Measurements from ENCODE around the gene ATG7. TPM values are rescaled to one million over a fixed set of nuclear protein-coding genes. Genes with fewer than 3 reads are reported as not detected.
"Not testable (repeated sequence)": the region's sequence is repeated elsewhere in the genome, so short reads cannot be mapped to it uniquely, and the experiment has no call there.

ATG7 gene
- total and polyA plus RNA-seq, 2 experiments from 2014 or later = 22.2 to 22.9 TPM

DNA sequence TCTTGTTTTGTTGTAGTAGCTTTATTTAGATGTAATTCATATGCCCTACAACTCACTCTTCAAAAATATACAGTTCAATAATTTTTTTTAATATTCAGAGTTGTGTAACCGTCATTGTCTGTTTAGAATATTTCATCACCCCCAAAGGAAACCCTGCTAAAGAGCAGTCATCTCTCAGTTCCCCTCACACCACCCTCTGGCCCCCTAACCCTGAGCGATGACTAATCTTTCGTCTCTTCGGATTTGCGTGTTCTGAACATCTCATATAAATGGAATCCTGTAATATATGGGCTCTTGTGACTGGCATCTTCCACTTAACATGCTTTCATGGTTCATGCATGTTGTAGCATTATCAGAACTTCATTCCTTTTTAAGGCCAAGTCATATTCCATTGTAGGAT, 183.8 kb downstream of the ATG7 start:
- Histone ChIP-seq H3K36me3 (no peaks in the 10 kb centered on the region), H3K27ac (no peak overlapping the region)
- DNase-seq (ENCODE audit: low read depth in 1 of 2, low spot score in 1 of 2) = peak in 1 of 2 donors; percentile 78

DNA sequence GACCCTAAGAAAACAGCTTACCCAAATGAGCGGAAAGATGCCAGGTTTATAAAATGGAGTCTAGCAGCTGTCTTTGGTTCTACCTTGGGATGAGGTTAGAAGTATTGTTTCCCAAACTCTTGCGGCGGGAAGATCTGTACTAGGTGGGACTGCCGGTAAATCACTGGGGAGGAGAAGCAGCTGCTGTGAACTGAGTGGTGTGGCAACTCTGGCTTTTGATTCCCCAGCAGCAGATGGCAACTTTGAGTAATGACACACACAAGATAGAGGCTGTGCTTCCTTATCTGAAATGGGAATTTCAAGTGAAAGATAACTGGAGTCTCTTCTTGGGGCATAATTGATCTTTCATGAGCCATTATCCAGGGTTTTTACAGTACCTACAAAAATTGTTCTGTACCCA, 184.9 kb downstream of the ATG7 start:
- TF ChIP-seq, protein P1, sequence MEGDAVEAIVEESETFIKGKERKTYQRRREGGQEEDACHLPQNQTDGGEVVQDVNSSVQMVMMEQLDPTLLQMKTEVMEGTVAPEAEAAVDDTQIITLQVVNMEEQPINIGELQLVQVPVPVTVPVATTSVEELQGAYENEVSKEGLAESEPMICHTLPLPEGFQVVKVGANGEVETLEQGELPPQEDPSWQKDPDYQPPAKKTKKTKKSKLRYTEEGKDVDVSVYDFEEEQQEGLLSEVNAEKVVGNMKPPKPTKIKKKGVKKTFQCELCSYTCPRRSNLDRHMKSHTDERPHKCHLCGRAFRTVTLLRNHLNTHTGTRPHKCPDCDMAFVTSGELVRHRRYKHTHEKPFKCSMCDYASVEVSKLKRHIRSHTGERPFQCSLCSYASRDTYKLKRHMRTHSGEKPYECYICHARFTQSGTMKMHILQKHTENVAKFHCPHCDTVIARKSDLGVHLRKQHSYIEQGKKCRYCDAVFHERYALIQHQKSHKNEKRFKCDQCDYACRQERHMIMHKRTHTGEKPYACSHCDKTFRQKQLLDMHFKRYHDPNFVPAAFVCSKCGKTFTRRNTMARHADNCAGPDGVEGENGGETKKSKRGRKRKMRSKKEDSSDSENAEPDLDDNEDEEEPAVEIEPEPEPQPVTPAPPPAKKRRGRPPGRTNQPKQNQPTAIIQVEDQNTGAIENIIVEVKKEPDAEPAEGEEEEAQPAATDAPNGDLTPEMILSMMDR (IDR thresholded peaks at IDR 0.05; ENCODE audit: low read depth, low read length) = no peak
- Histone ChIP-seq H3K36me3 (no peaks in the 10 kb centered on the region), H3K9me3 (ENCODE audit: low read depth) (no peaks in the 10 kb centered on the region), H3K27me3 (no peaks in the 10 kb centered on the region), H3K27ac (no peak overlapping the region), H3K4me1 (ENCODE audit: low read depth) (no peaks in the 10 kb centered on the region), H3K4me3 (no peak overlapping the region)
- DNase-seq (ENCODE audit: low read depth in 1 of 2, low spot score in 1 of 2) = peak in 1 of 2 donors; percentile 26

More for the DNA sequence above, 183.8 kb downstream of the ATG7 start:
- TF ChIP-seq, protein P1 (IDR thresholded peaks at IDR 0.05; ENCODE audit: low read depth, low read length) = no peak
- no peaks in the 10 kb centered on the region for H3K9me3 ChIP-seq (ENCODE audit: low read depth)
- no peaks in the 10 kb centered on the region for H3K27me3 ChIP-seq
- no peaks in the 10 kb centered on the region for H3K4me1 ChIP-seq (ENCODE audit: low read depth)
- H3K4me3 ChIP-seq = no peak overlapping the region

DNA sequence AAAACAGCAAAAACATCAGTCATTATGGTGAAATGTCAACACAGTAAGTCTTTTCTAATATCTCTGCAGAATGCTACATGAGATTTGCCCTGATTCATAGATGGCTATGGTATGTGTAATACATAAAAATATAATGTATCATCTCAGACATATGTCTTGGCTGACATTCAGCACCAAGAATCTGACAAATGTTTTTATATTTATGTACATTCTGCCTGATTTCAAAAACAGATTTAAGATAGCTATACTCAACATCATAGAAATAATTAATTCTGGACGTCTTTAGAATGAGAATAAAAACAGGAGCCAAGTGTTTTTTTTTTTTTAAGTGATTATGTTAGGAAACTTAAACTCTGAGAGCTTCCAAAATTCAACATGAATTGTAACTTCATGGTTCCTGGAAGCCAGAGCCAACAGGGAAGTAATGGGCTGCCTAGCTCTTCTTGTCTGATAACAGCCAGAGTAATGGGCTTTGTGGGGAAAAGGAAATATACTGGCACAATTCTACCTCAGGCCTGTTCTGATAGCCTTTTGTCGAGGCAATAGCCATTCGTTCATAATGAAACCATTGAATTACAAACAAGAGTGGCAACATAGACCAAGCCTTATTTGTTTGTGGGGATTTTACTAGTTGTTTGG, 187.1 kb downstream of the ATG7 start:
- H3K27ac ChIP-seq = no peak overlapping the region
- H3K9me3 ChIP-seq (ENCODE audit: low read depth) = no peaks in the 10 kb centered on the region
- H3K4me1 ChIP-seq (ENCODE audit: low read depth) = no peaks in the 10 kb centered on the region
- no peak overlapping the region for H3K4me3 ChIP-seq
- no peak for DNase-seq (ENCODE audit: low read depth in 1 of 2, low spot score in 1 of 2)
- no peaks in the 10 kb centered on the region for H3K27me3 ChIP-seq
- TF ChIP-seq, protein P1 (IDR thresholded peaks at IDR 0.05; ENCODE audit: low read depth, low read length) = no peak
- H3K36me3 ChIP-seq = no peaks in the 10 kb centered on the region

DNA sequence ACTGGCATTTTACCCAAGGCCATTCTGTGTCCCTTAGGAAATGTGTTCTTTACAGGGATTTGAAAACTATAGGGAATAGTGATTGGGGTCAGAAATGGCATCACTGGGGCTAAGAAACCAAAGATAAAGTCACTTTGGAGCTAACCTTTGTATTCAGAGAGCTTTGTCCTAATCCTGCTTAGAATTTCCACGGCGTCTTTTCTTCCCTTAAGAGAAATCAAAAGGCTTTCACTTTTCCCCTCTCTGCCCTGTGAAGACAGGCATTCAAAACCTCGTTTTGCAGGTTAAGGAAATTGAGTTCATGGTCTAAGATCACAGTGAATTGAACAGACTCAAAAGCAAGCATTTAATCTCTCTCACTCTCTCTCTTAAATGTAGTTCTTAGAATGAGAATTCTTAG, 189.0 kb downstream of the ATG7 start:
- H3K27me3 ChIP-seq = no peaks in the 10 kb centered on the region
- H3K4me1 ChIP-seq (ENCODE audit: low read depth) = no peaks in the 10 kb centered on the region
- H3K36me3 ChIP-seq = no peaks in the 10 kb centered on the region
- TF ChIP-seq, protein P1 (IDR thresholded peaks at IDR 0.05; ENCODE audit: low read depth, low read length) = no peak
- no peaks in the 10 kb centered on the region for H3K9me3 ChIP-seq (ENCODE audit: low read depth)
- no peak overlapping the region for H3K27ac ChIP-seq
- no peak for DNase-seq (ENCODE audit: low read depth in 1 of 2, low spot score in 1 of 2)
- H3K4me3 ChIP-seq = no peak overlapping the region

DNA sequence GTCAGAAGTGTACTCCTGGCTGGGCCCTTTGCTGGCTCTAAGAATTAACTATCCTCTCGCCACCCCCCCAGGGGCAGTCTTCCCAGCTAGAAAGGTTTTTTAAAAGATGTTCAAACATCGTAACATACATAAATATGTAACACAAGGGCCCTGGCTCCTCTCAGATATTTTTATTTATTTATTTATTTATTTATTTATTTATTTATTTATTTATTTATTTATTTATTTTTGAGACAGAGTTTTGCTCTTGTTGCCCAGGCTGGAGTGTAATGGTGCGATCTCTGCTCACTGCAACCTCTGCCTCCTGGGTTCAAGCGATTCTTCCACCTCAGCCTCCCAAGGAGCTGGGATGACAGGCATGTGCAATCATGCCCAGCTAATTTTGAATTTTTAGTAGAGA, 190.5 kb downstream of the ATG7 start:
- H3K4me3 ChIP-seq; H3K27ac ChIP-seq; H3K27me3 ChIP-seq; DNase-seq (ENCODE audit: low read depth in 1 of 2, low spot score in 1 of 2); H3K9me3 ChIP-seq (ENCODE audit: low read depth); H3K4me1 ChIP-seq (ENCODE audit: low read depth); H3K36me3 ChIP-seq: not testable (repeated sequence)

DNA sequence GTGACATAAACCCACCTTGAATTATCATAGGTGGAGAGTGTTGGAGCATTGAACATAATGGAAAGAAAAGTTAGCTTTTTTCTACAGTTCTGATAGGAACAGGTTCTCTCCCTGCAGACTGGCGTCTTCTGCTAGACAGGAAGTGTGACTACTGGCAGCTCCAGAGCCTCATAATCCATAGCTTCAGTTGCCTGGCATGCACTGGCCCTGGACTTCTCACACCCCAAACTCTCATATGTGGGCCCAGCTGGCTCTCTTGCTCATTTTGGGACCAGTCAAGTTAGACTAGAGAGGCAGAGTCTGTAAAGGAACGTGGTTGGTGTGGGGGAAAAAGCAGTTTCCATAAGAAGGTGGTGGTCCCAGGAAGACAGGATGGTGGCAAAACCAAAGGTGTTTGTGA, 191.4 kb downstream of the ATG7 start:
- H3K9me3 ChIP-seq (ENCODE audit: low read depth) = no peaks in the 10 kb centered on the region
- H3K27me3 ChIP-seq = no peaks in the 10 kb centered on the region
- DNase-seq (ENCODE audit: low read depth in 1 of 2, low spot score in 1 of 2) = no peak
- TF ChIP-seq, protein P1 (IDR thresholded peaks at IDR 0.05; ENCODE audit: low read depth, low read length) = no peak
- no peak overlapping the region for H3K27ac ChIP-seq
- no peak overlapping the region for H3K4me3 ChIP-seq
- no peaks in the 10 kb centered on the region for H3K4me1 ChIP-seq (ENCODE audit: low read depth)
- no peaks in the 10 kb centered on the region for H3K36me3 ChIP-seq

All from cardiac muscle cell (in vitro differentiated cells and primary cell).